Globus pallidus (tissue), 1 donor: ENCODE data around the gene BSND.

Source experiments
- DNase-seq: peaks from one replicate; pipeline ENCODE4 v3.0.0-alpha.2; 2015; ENCODE audit warnings: low spot score

The BSND gene

GRCh38 chr1:54991939-54992338 lies 6.8 kb upstream of the BSND start:
- DNase-seq, result no peak

GRCh38 chr1:54993140-54993539 lies 5.6 kb upstream of the BSND start:
- no peak for DNase-seq

GRCh38 chr1:54994355-54994990 lies 4.3 kb upstream of the BSND start:
- DNase-seq, result no peak

- no peak for DNase-seq
Measured at GRCh38 chr1:54995013-54995760, 3.5 kb upstream of the BSND start.

- no peak for DNase-seq
Measured at GRCh38 chr1:54995835-54996234, 2.9 kb upstream of the BSND start.

- peak; percentile 20 for DNase-seq
Measured at GRCh38 chr1:54996359-54996868, 2.3 kb upstream of the BSND start.

- no peak for DNase-seq
Measured at GRCh38 chr1:54996869-54997710, 1.6 kb upstream of the BSND start.

GRCh38 chr1:54997711-54997986 lies 1.1 kb upstream of the BSND start:
- DNase-seq, result no peak

- DNase-seq, result no peak
Measured at GRCh38 chr1:54998100-54998499, 633 bp upstream of the BSND start.

- DNase-seq, result no peak
Measured at GRCh38 chr1:55000110-55001085, 1.7 kb downstream of the BSND start.

- DNase-seq, result no peak
Measured at GRCh38 chr1:55001311-55001710, 2.6 kb downstream of the BSND start.

- DNase-seq, result no peak
Measured at GRCh38 chr1:55002686-55003085, 4.0 kb downstream of the BSND start.

GRCh38 chr1:55005351-55006140 lies 6.8 kb downstream of the BSND start:
- no peak for DNase-seq

- no peak for DNase-seq
Measured at GRCh38 chr1:55006931-55007330, 8.2 kb downstream of the BSND start.

- no peak for DNase-seq
Measured at GRCh38 chr1:55007625-55008024, 8.9 kb downstream of the BSND start.

GRCh38 chr1:55010194-55010886 lies 11.6 kb downstream of the BSND start:
- no peak for DNase-seq

- no peak for DNase-seq
Measured at GRCh38 chr1:55010887-55011217, 12.1 kb downstream of the BSND start.

- DNase-seq, result no peak
Measured at GRCh38 chr1:55012661-55013060, 13.9 kb downstream of the BSND start.

- DNase-seq, result no peak
Measured at GRCh38 chr1:55015123-55015522, 16.4 kb downstream of the BSND start.
